HEK293 (cell line): ENCODE data around the gene LCE3B.

Experiments
- YY1 ChIP-seq: fragments of 450-650 bp; formaldehyde crosslinking; IDR thresholded peaks from 2 replicates; pipeline ENCODE4 v1.5.1; 2018; ENCODE audit warnings: missing biosample characterization, missing genetic modification characterization
- ZIC2 ChIP-seq: fragments of 450-650 bp; formaldehyde crosslinking; IDR thresholded peaks from 2 replicates; pipeline ENCODE4 v1.5.1; 2016; ENCODE audit warnings: missing biosample characterization, missing genetic modification characterization
- ZNF324 ChIP-seq: fragments of 450-650 bp; formaldehyde crosslinking; IDR thresholded peaks from 2 replicates; pipeline ENCODE4 v1.5.1; 2016; ENCODE audit warnings: missing biosample characterization, missing genetic modification characterization
- TF ChIP-seq, protein P1 (sequence below): fragments of 450-650 bp; formaldehyde crosslinking; IDR thresholded peaks from 2 replicates; pipeline ENCODE4 v1.5.1; 2016; ENCODE audit warnings: missing biosample characterization, missing genetic modification characterization
- TF ChIP-seq, protein P2 (sequence below): fragments of 450-650 bp; formaldehyde crosslinking; IDR thresholded peaks from 2 replicates; pipeline ENCODE4 v1.5.1; 2016; ENCODE audit warnings: missing biosample characterization, missing genetic modification characterization
- TF ChIP-seq, protein P3 (sequence below): fragments of 450-650 bp; formaldehyde crosslinking; IDR thresholded peaks from 2 replicates; pipeline ENCODE4 v1.5.1; 2016; ENCODE audit warnings: missing biosample characterization, missing genetic modification characterization

DNA sequence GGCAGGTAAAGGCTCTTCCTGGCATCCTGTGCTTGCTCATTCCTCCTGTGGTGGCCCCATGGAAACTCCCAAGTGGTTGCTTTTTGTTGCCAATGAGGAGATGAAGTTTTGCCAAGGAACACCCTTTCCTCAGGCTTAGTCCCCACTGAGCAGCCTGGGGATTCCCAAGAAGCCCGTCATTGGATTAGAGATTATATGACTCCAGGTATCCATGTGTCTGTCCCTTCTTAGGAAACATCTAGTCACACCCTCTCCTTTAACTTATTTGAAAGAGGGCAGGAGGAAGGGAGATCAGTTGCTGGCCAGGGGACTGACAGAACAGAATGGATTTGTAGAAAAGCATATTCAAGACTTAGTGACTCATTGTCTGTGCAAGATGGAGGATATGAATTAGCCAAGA lies 13.1 kb downstream of the LCE3B start:
- TF ChIP-seq, protein P1, sequence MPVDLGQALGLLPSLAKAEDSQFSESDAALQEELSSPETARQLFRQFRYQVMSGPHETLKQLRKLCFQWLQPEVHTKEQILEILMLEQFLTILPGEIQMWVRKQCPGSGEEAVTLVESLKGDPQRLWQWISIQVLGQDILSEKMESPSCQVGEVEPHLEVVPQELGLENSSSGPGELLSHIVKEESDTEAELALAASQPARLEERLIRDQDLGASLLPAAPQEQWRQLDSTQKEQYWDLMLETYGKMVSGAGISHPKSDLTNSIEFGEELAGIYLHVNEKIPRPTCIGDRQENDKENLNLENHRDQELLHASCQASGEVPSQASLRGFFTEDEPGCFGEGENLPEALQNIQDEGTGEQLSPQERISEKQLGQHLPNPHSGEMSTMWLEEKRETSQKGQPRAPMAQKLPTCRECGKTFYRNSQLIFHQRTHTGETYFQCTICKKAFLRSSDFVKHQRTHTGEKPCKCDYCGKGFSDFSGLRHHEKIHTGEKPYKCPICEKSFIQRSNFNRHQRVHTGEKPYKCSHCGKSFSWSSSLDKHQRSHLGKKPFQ (tag by site-specific recombination), result no peak
- TF ChIP-seq ZNF324 (no peak), YY1 (tag by site-specific recombination) (no peak), ZIC2 (no peak)
- TF ChIP-seq, protein P2, sequence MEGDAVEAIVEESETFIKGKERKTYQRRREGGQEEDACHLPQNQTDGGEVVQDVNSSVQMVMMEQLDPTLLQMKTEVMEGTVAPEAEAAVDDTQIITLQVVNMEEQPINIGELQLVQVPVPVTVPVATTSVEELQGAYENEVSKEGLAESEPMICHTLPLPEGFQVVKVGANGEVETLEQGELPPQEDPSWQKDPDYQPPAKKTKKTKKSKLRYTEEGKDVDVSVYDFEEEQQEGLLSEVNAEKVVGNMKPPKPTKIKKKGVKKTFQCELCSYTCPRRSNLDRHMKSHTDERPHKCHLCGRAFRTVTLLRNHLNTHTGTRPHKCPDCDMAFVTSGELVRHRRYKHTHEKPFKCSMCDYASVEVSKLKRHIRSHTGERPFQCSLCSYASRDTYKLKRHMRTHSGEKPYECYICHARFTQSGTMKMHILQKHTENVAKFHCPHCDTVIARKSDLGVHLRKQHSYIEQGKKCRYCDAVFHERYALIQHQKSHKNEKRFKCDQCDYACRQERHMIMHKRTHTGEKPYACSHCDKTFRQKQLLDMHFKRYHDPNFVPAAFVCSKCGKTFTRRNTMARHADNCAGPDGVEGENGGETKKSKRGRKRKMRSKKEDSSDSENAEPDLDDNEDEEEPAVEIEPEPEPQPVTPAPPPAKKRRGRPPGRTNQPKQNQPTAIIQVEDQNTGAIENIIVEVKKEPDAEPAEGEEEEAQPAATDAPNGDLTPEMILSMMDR (tag by site-specific recombination), result no peak
- TF ChIP-seq, protein P3, sequence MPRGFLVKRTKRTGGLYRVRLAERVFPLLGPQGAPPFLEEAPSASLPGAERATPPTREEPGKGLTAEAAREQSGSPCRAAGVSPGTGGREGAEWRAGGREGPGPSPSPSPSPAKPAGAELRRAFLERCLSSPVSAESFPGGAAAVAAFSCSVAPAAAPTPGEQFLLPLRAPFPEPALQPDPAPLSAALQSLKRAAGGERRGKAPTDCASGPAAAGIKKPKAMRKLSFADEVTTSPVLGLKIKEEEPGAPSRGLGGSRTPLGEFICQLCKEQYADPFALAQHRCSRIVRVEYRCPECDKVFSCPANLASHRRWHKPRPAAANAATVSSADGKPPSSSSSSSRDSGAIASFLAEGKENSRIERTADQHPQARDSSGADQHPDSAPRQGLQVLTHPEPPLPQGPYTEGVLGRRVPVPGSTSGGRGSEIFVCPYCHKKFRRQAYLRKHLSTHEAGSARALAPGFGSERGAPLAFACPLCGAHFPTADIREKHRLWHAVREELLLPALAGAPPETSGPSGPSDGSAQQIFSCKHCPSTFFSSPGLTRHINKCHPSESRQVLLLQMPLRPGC (tag by site-specific recombination), result no peak
